HG02759 (cell line): Measurements from ENCODE around the gene DENND6B.
A peak's percentile ranks its signal among the peaks of the same experiment; 100 is the strongest.

ENCODE experiments used
- ATAC-seq: cut with Tn5 transposase; IDR thresholded peaks from one replicate; pipeline ENCODE4 v1.9.1; 2021; ENCODE audit warnings: mild to moderate bottlenecking, moderate library complexity; ENCODE audit not compliant: unreplicated experiment

The DENND6B gene

GRCh38 chr22:50316114-50317065 is 10.4 kb downstream of the DENND6B start:
- no peak for ATAC-seq

GRCh38 chr22:50315289-50316113 is 11.3 kb downstream of the DENND6B start:
- ATAC-seq: no peak

GRCh38 chr22:50314455-50315288 is 12.1 kb downstream of the DENND6B start:
- peak; percentile 77 for ATAC-seq

GRCh38 chr22:50314081-50314454 is 12.7 kb downstream of the DENND6B start:
- ATAC-seq: no peak

- ATAC-seq: no peak
Observed at GRCh38 chr22:50313600-50313999, 13.2 kb downstream of the DENND6B start.

GRCh38 chr22:50313021-50313420 is 13.8 kb downstream of the DENND6B start:
- no peak for ATAC-seq

- ATAC-seq: no peak
Observed at GRCh38 chr22:50312371-50312770, 14.4 kb downstream of the DENND6B start.

GRCh38 chr22:50311606-50312351 is 15.0 kb downstream of the DENND6B start:
- ATAC-seq: no peak

- ATAC-seq: no peak
Observed at GRCh38 chr22:50310949-50311444, 15.8 kb downstream of the DENND6B start.

- ATAC-seq: no peak
Observed at GRCh38 chr22:50310031-50310722, 16.6 kb downstream of the DENND6B start.

- ATAC-seq: no peak
Observed at GRCh38 chr22:50309601-50309991, 17.2 kb downstream of the DENND6B start.

- ATAC-seq: no peak
Observed at GRCh38 chr22:50308986-50309600, 17.7 kb downstream of the DENND6B start.

- no peak for ATAC-seq
Observed at GRCh38 chr22:50308597-50308935, 18.2 kb downstream of the DENND6B start.

GRCh38 chr22:50307890-50308596 is 18.8 kb downstream of the DENND6B start:
- ATAC-seq: no peak

GRCh38 chr22:50306753-50307749 is 19.8 kb downstream of the DENND6B start, which contains the start of gene PLXNB2:
Gene PLXNB2, minus strand, starts transcription at chr22:50307646. Its CDS starts 17,062 bp downstream, at chr22:50290584.
- peak; percentile 41 for ATAC-seq

- ATAC-seq: no peak
Observed at GRCh38 chr22:50305923-50306566, 20.8 kb downstream of the DENND6B start.
